Adrenal gland (tissue), 12 donors: ENCODE results near the gene SCAF11. TPM values are rescaled to one million over a fixed set of nuclear protein-coding genes. Genes with fewer than 3 reads are reported as not detected.

Experiments used
- DNase-seq, 7 donors: peaks; one replicate each; pipeline ENCODE4 v3.0.0-alpha.2; 2019 to 2020
- H3K27ac ChIP-seq, 5 donors: fragments of 200-600 bp; sonication (generic) in 4 of 5; 1 replicate in 3 of 5; 2 replicates in 2 of 5; pipeline versions ENCODE4 v1.5.1 to v1.8.0; 2016 to 2020; ENCODE audit warnings: mild to moderate bottlenecking in 1 of 5
- H3K27me3 ChIP-seq: fragments of 200-600 bp; 2 replicates; pipeline ENCODE4 v1.8.0; 2021
- H3K36me3 ChIP-seq, 2 donors: fragments of 200-600 bp; replicated peaks in 1 of 2; 1 replicate in 1 of 2; 2 replicates in 1 of 2; pipeline versions ENCODE4 v1.5.1 to v1.8.0; 2018 to 2022
- H3K4me1 ChIP-seq, 2 donors: fragments of 200-600 bp; replicated peaks in 1 of 2; 1 replicate in 1 of 2; 2 replicates in 1 of 2; pipeline versions ENCODE4 v1.5.1 to v1.8.0; 2018 to 2021
- H3K4me3 ChIP-seq, 4 donors: fragments of 200-600 bp; sonication (generic) in 3 of 4; one replicate each; pipeline ENCODE4 v1.5.1; 2016 to 2018
- H3K9me3 ChIP-seq, 3 donors: fragments of 200-600 bp; sonication (generic) in 1 of 3; replicated peaks in 1 of 3; 1 replicate in 2 of 3; 2 replicates in 1 of 3; pipeline versions ENCODE4 v1.5.1 to v1.8.0; 2016 to 2021
- CTCF ChIP-seq, 6 experiments: fragments of 450-650 bp in 4 of 6; fragments of 200-600 bp in 2 of 6; sonication (generic) in 1 of 6; IDR thresholded peaks; 1 replicate in 5 of 6; 2 replicates in 1 of 6; pipeline versions ENCODE4 v1.5.1 to v1.8.0; 2016 to 2021; ENCODE audit warnings: antibody characterized with exemption in 6 of 6, mild to moderate bottlenecking in 2 of 6, moderate library complexity in 1 of 6
- POLR2A ChIP-seq, 2 donors: fragments of 450-650 bp; IDR thresholded peaks; one replicate each; pipeline ENCODE4 v1.6.1; 2017; ENCODE audit warnings: antibody characterized with exemption in 2 of 2, mild to moderate bottlenecking in 2 of 2, moderate library complexity in 1 of 2
- WGBS, 4 donors: extraction: QIAGEN DNeasy Blood & Tissue Kit in 2 of 4; methylation state at CpG; one replicate each; pipeline versions ENCODE4 v1.1.5 to v1.1.7; 2013 to 2017; 5-methylcytosine and 5-hydroxymethylcytosine counted together
- intact Hi-C, 2 donors: fragments of 100-400 bp; cut with DNase I; formaldehyde crosslinking; loops; one replicate each; pipeline versions ENCODE4 v1.14.1 to v1.15.0; 2022 to 2023
- polyA plus RNA-seq, 3 donors: library from polyadenylated mRNA; stranded (reverse); fragments of 200-250 nt in 2 of 3; fragments of 350-450 nt in 1 of 3; fragmentation: Illumina TruSeq in 1 of 3; extraction: RNeasy Lipid Tissue Mini Kit (QIAGEN cat#74804) in 1 of 3; gene quantifications; one replicate each; pipeline ENCODE4 v1.2.3, GENCODE V29; 2013 to 2014
- total RNA-seq, 9 donors: library from RNA; depleted of rRNA in 4 of 9; stranded (reverse); fragments of >200 nt in 4 of 9; fragments of 120-200 nt in 1 of 9; fragmentation: NEBNext Ultra II Directional in 1 of 9; extraction: Animal tissue kit (Norgen Biotek cat#: 25700) in 1 of 9; gene quantifications; one replicate each; pipeline versions ENCODE4 v1.1.0 to v1.2.4, GENCODE V29; 2013 to 2023
- donor health status: healthy with polysubstance abuse.
- donor health status: Bipolar disorder and iron deficiency.
- donor health status: DM: yes; HTN: yes; CAD: no.
- donor health status: DM: no; HTN: no; CAD: no.
- donor health status: DM: no; HTN: no; CAD: no.
- donor health status: DM: yes; HTN: yes; CAD: no.

Gene SCAF11
- total and polyA plus RNA-seq, 12 donors = 19.1 to 170 (median 85.1) TPM

- TF ChIP-seq POLR2A (IDR thresholded peaks at IDR 0.05) = no peak
- TF ChIP-seq CTCF (IDR thresholded peaks at IDR 0.05) = no peak
- no peak for DNase-seq
- Histone ChIP-seq H3K36me3 (no peaks in the 10 kb centered on the region), H3K27ac (no peak overlapping the region), H3K4me1 (peaks cover 11 to 62% of the 10 kb centered on the region in 2 donors), H3K27me3 (no peaks in the 10 kb centered on the region), H3K4me3 (no peak overlapping the region), H3K9me3 (no peaks in the 10 kb centered on the region)
- intact Hi-C loops = no loop called here
- WGBS, 4 donors = 92 to 98% (median 95%) methylated on average over 2 of the region's 2 CpGs
Observed at GRCh38 chr12:45978108-45978507, 12.3 kb downstream of the SCAF11 start.

GRCh38 chr12:45977620-45978019 lies 12.8 kb downstream of the SCAF11 start:
- Histone ChIP-seq H3K4me1 (peaks cover 12 to 65% of the 10 kb centered on the region in 2 donors), H3K27me3 (no peaks in the 10 kb centered on the region), H3K27ac (no peak overlapping the region), H3K4me3 (no peak overlapping the region), H3K36me3 (no peaks in the 10 kb centered on the region), H3K9me3 (no peaks in the 10 kb centered on the region)
- no peak for DNase-seq
- intact Hi-C loops = no loop called here
- no peak for TF ChIP-seq CTCF (IDR thresholded peaks at IDR 0.05)
- no peak for TF ChIP-seq POLR2A (IDR thresholded peaks at IDR 0.05)

GRCh38 chr12:45975506-45975905 lies 14.9 kb downstream of the SCAF11 start:
- Histone ChIP-seq H3K36me3 (peaks cover 0 to 6% of the 10 kb centered on the region in 2 donors), H3K9me3 (no peaks in the 10 kb centered on the region), H3K27me3 (no peaks in the 10 kb centered on the region), H3K4me3 (no peak overlapping the region), H3K27ac (no peak overlapping the region), H3K4me1 (peaks cover 12 to 72% of the 10 kb centered on the region in 2 donors)
- DNase-seq = no peak
- no peak for TF ChIP-seq POLR2A (IDR thresholded peaks at IDR 0.05)
- no peak for TF ChIP-seq CTCF (IDR thresholded peaks at IDR 0.05)
- 70 to 82% (median 76%) methylated on average over 6 of the region's 6 CpGs for WGBS, 4 donors
- intact Hi-C loops = no loop called here

- WGBS, 4 donors = 74 to 79% (median 77%) methylated on average over 4 of the region's 4 CpGs
- TF ChIP-seq CTCF (IDR thresholded peaks at IDR 0.05) (no peak), POLR2A (IDR thresholded peaks at IDR 0.05) (no peak)
- Histone ChIP-seq H3K9me3 (no peaks in the 10 kb centered on the region), H3K27ac (no peak overlapping the region), H3K4me1 (peaks cover 8 to 72% of the 10 kb centered on the region in 2 donors), H3K4me3 (no peak overlapping the region), H3K27me3 (no peaks in the 10 kb centered on the region), H3K36me3 (peaks cover 0 to 6% of the 10 kb centered on the region in 2 donors)
- DNase-seq = no peak
- intact Hi-C loops = no loop called here
Observed at GRCh38 chr12:45974883-45975282, 15.5 kb downstream of the SCAF11 start.
